ENCODE results near the gene PREX1. TPM values are rescaled to one million over a fixed set of nuclear protein-coding genes. Genes with fewer than 3 reads are reported as not detected.

PREX1 gene
- total and polyA plus RNA-seq, 2 donors from 2014 or later, result 8.5 to 38.2 TPM

- no peaks in the 10 kb centered on the region for H3K27me3 ChIP-seq (ENCODE audit: control insufficient read depth, insufficient read depth, low read length)
- H3K4me3 ChIP-seq (ENCODE audit: low read length in 3 of 3), result no peak overlapping the region
- DNase-seq, result peak in 2 of 5 donors; percentile 32 to 91
- H3K9ac ChIP-seq (ENCODE audit: low read length in 3 of 3), result no peak overlapping the region
- H3K9me3 ChIP-seq (ENCODE audit: control insufficient read depth in 2 of 3, insufficient read depth in 1 of 3, low read length in 3 of 3), result no peaks in the 10 kb centered on the region
- H3K27ac ChIP-seq (ENCODE audit: low read depth in 2 of 2, low read length in 2 of 2), result peak overlapping the region; percentile 56 to 77
- no peak for FAIRE-seq
- TF ChIP-seq, protein P1, sequence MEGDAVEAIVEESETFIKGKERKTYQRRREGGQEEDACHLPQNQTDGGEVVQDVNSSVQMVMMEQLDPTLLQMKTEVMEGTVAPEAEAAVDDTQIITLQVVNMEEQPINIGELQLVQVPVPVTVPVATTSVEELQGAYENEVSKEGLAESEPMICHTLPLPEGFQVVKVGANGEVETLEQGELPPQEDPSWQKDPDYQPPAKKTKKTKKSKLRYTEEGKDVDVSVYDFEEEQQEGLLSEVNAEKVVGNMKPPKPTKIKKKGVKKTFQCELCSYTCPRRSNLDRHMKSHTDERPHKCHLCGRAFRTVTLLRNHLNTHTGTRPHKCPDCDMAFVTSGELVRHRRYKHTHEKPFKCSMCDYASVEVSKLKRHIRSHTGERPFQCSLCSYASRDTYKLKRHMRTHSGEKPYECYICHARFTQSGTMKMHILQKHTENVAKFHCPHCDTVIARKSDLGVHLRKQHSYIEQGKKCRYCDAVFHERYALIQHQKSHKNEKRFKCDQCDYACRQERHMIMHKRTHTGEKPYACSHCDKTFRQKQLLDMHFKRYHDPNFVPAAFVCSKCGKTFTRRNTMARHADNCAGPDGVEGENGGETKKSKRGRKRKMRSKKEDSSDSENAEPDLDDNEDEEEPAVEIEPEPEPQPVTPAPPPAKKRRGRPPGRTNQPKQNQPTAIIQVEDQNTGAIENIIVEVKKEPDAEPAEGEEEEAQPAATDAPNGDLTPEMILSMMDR (IDR thresholded peaks at IDR 0.05; ENCODE audit: borderline replicate concordance, extremely low read depth, insufficient read depth), result no peak
- peaks cover 0 to 10% (median 4%) of the 10 kb centered on the region in 3 donors for H3K4me1 ChIP-seq (ENCODE audit: control insufficient read depth in 2 of 3, insufficient read depth in 2 of 3, low read depth in 1 of 3, low read length in 3 of 3)
- intact Hi-C loops (cut with DNase I), result no loop called here
- no peaks in the 10 kb centered on the region for H3K36me3 ChIP-seq (ENCODE audit: control insufficient read depth in 2 of 3, insufficient read depth in 3 of 3, low read length in 3 of 3)
Measured at GRCh38 chr20:48723308-48724264, 104.2 kb downstream of the PREX1 start.

- Histone ChIP-seq H3K9me3 (ENCODE audit: control insufficient read depth in 2 of 3, insufficient read depth in 1 of 3, low read length in 3 of 3) (no peaks in the 10 kb centered on the region), H3K4me3 (ENCODE audit: low read length in 3 of 3) (no peak overlapping the region), H3K36me3 (ENCODE audit: control insufficient read depth in 2 of 3, insufficient read depth in 3 of 3, low read length in 3 of 3) (no peaks in the 10 kb centered on the region), H3K27me3 (ENCODE audit: control insufficient read depth, insufficient read depth, low read length) (no peaks in the 10 kb centered on the region), H3K27ac (ENCODE audit: low read depth in 2 of 2, low read length in 2 of 2) (peak overlapping the region; percentile 39 to 55), H3K4me1 (ENCODE audit: control insufficient read depth in 2 of 3, insufficient read depth in 2 of 3, low read depth in 1 of 3, low read length in 3 of 3) (peaks cover 0 to 13% (median 4%) of the 10 kb centered on the region in 3 donors), H3K9ac (ENCODE audit: low read length in 3 of 3) (no peak overlapping the region)
- FAIRE-seq, result no peak
- TF ChIP-seq, protein P1 (IDR thresholded peaks at IDR 0.05; ENCODE audit: borderline replicate concordance, extremely low read depth, insufficient read depth), result no peak
- intact Hi-C loops (cut with DNase I), result no loop called here
- no peak for DNase-seq
Measured at GRCh38 chr20:48722737-48723191, 105.0 kb downstream of the PREX1 start.

- no peak overlapping the region for H3K9ac ChIP-seq (ENCODE audit: low read length in 3 of 3)
- H3K4me1 ChIP-seq (ENCODE audit: control insufficient read depth in 2 of 3, insufficient read depth in 2 of 3, low read depth in 1 of 3, low read length in 3 of 3), result peaks cover 0 to 16% (median 4%) of the 10 kb centered on the region in 3 donors
- FAIRE-seq (no peak), DNase-seq (no peak)
- no peak overlapping the region for H3K4me3 ChIP-seq (ENCODE audit: low read length in 3 of 3)
- TF ChIP-seq, protein P1 (IDR thresholded peaks at IDR 0.05; ENCODE audit: borderline replicate concordance, extremely low read depth, insufficient read depth), result no peak
- no peaks in the 10 kb centered on the region for H3K27me3 ChIP-seq (ENCODE audit: control insufficient read depth, insufficient read depth, low read length)
- peak overlapping the region; percentile 39 to 47 for H3K27ac ChIP-seq (ENCODE audit: low read depth in 2 of 2, low read length in 2 of 2)
- intact Hi-C loops (cut with DNase I), result no loop called here
- H3K36me3 ChIP-seq (ENCODE audit: control insufficient read depth in 2 of 3, insufficient read depth in 3 of 3, low read length in 3 of 3), result no peaks in the 10 kb centered on the region
- no peaks in the 10 kb centered on the region for H3K9me3 ChIP-seq (ENCODE audit: control insufficient read depth in 2 of 3, insufficient read depth in 1 of 3, low read length in 3 of 3)
Measured at GRCh38 chr20:48722002-48722731, 105.6 kb downstream of the PREX1 start.

Data from kidney (tissue), 14 donors.